Measurements from ENCODE around the gene GULP1.

GRCh38 chr2:188292348-188293239 lies 920 bp downstream of the GULP1 start:
- TF ChIP-seq POLR2AphosphoS5 (IDR thresholded peaks at IDR 0.05) (no peak), CTCF (IDR thresholded peaks at IDR 0.05; ENCODE audit: poor library complexity, severe bottlenecking) (no peak), TAF1 (IDR thresholded peaks at IDR 0.05; ENCODE audit: low read depth) (no peak), EP300 (conservative IDR thresholded peaks at IDR 0.05; ENCODE audit: poor library complexity, severe bottlenecking) (no peak), REST (IDR thresholded peaks at IDR 0.05; ENCODE audit: borderline replicate concordance) (no peak)

Measured in neural cell (in vitro differentiated cells).